Measurements from ENCODE around the gene RALB.
"Not testable (repeated sequence)": the region's sequence is repeated elsewhere in the genome, so short reads cannot be mapped to it uniquely, and the experiment has no call there.

Gene RALB

GRCh38 chr2:120224735-120225548 lies 27.7 kb upstream of the RALB start:
- DNase-seq (ENCODE audit: low spot score): no peak

- no peak for DNase-seq (ENCODE audit: low spot score)
Measured at GRCh38 chr2:120225549-120226065, 27.0 kb upstream of the RALB start.

GRCh38 chr2:120226316-120226715 lies 26.3 kb upstream of the RALB start:
- DNase-seq (ENCODE audit: low spot score): no peak

- DNase-seq (ENCODE audit: low spot score): no peak
Measured at GRCh38 chr2:120227111-120227991, 25.3 kb upstream of the RALB start.

- DNase-seq (ENCODE audit: low spot score): no peak
Measured at GRCh38 chr2:120228503-120228902, 24.1 kb upstream of the RALB start.

GRCh38 chr2:120229341-120229740 lies 23.3 kb upstream of the RALB start:
- DNase-seq (ENCODE audit: low spot score): no peak

GRCh38 chr2:120230515-120231471 lies 21.9 kb upstream of the RALB start:
- no peak for DNase-seq (ENCODE audit: low spot score)

- no peak for DNase-seq (ENCODE audit: low spot score)
Measured at GRCh38 chr2:120231564-120231973, 21.1 kb upstream of the RALB start.

GRCh38 chr2:120231974-120232635 lies 20.5 kb upstream of the RALB start:
- DNase-seq (ENCODE audit: low spot score): peak; percentile 23

GRCh38 chr2:120233292-120233691 lies 19.4 kb upstream of the RALB start:
- DNase-seq (ENCODE audit: low spot score): no peak

GRCh38 chr2:120235158-120235557 lies 17.5 kb upstream of the RALB start:
- DNase-seq (ENCODE audit: low spot score): not testable (repeated sequence)

- no peak for DNase-seq (ENCODE audit: low spot score)
Measured at GRCh38 chr2:120235681-120236080, 17.0 kb upstream of the RALB start.

- no peak for DNase-seq (ENCODE audit: low spot score)
Measured at GRCh38 chr2:120236316-120236715, 16.3 kb upstream of the RALB start.

- DNase-seq (ENCODE audit: low spot score): no peak
Measured at GRCh38 chr2:120236791-120237190, 15.9 kb upstream of the RALB start.

GRCh38 chr2:120237491-120237902 lies 15.2 kb upstream of the RALB start:
- no peak for DNase-seq (ENCODE audit: low spot score)

- no peak for DNase-seq (ENCODE audit: low spot score)
Measured at GRCh38 chr2:120238728-120239487, 13.7 kb upstream of the RALB start.

- DNase-seq (ENCODE audit: low spot score): no peak
Measured at GRCh38 chr2:120239488-120240287, 13.0 kb upstream of the RALB start.

- no peak for DNase-seq (ENCODE audit: low spot score)
Measured at GRCh38 chr2:120240901-120241429, 11.7 kb upstream of the RALB start.

GRCh38 chr2:120241684-120242083 lies 11.0 kb upstream of the RALB start:
- DNase-seq (ENCODE audit: low spot score): no peak
